ENCODE data around the gene ADH4. TPM values are rescaled to one million over a fixed set of nuclear protein-coding genes. Genes with fewer than 3 reads are reported as not detected.

ADH4 gene
- polyA plus RNA-seq, 1 donor, result not detected

DNA sequence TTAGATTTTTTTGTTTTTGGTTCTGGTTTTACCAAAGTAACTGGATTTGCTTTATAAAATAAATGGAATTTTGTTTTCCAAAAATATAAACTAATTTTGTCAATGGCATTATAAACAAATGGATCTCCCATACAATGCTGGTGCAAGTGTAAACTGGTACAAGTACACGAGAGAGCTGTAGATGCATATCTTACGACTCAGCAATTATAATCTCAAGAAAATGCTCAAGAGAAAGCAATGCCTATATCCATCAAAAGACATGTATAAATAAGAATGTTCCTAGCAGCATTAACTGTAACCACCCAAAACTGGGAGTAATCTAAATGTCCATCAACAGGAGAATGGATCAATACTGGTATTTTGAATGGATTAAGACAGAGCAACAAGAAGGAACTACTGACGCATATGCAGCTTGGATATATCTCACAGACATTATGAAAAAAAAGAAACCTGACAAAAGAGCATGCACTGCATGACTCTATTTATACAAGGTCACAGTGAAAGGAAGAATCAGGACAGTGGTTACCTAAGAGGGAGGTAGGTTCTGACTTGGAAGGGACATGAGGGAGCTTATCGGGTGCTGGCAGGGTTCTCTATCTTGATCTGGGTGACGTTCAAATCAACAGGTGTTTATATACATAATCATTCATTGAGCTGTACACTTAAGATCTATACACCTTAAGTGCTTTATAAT lies 65.0 kb downstream of the ADH4 start:
- DNase-seq, result no peak

DNA sequence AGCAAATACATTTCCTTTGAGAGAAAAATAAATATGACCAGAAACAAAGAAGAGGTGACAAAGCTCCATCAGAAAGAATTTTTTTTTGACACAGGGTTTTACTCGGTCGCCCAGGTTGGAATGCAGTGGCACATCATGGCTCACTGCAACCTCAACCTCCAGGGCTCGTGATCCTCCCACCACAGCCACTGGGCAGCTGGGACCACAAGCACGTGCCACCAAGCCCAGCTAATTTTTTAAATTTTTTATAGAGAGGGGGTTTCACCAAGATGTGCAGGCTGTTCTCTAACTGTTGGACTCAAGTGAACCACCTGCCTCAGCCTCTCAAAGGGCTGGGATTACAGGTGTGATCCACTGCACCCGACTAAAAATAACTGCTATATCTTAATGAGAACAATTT lies 65.8 kb downstream of the ADH4 start:
- DNase-seq, result no peak

DNA sequence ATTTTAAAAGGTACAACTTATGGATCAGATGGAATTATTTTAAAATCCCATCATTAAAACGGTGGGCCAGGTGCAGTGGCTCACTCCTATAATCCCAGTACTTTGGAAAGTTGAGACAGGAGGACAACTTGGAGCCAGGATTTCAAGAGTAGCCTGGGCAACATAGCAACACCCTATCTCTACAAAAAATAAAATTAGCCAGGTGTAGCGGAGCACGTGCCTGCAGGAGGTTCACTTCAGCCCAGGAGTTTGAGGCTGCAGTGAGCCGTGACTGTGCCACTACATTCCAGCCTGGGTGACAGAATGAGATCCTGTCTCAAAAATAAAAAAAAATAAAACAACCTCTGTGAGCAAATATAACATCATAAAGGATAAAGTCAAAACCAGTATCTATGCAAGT lies 66.9 kb downstream of the ADH4 start:
- no peak for DNase-seq

DNA sequence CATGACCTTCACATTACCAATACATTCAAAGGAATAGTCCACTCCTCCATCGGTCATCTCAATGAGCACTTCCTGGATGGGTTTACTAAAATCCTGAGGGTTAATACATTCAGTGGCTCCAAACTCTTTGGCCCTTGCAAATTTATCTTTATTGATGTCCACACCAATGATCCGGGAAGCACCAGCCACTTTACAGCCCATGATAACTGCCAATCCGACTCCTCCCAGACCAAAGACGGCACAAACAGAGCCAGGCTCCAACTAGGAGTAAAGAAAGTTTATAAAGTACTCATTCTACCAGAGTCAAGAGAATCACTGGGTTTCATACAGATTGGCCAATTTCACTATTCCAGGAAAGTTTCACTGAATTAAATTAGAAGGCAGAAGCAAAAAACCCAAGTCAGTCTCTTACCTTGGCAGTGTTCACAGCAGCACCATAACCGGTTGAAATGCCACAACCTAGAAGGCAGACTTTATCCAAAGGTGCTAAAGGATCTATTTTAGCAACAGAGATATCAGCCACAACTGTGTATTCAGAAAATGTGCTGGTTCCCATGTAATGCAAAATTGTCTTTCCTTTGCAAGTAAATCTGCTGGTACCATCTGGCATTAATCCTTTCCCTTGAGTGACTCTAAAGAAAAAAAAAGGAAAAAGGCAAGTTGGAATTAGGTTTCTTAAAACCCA lies 67.7 kb downstream of the ADH4 start:
- no peak for DNase-seq

DNA sequence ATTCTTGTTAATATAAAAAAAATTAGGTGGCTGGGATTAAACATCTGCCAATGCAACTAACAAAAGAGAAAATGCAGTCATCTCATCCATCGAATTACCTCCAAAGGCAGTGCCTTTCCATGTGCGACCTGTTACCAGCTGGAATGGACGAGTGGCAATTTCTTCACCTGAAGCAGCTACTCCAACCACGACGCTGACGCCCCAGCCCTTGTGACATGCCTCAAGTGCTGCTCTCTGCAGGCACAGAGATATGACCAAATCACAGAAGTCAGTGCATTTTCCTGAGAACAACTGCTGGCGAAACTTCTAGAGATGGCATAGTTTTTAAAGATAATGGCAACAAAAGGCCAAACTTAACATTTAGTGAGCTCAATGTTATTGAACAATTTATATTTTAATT lies 69.3 kb downstream of the ADH4 start:
- DNase-seq, result no peak

Other genes with a start within 250 kb of the ADH4 start
- gene EIF4E, start 215.2 kb downstream of the ADH4 start, polyA plus RNA-seq (ENCODE audit: insufficient read length), result 50.6 TPM
- 28.2 TPM for gene METAP1, start 148.6 kb downstream of the ADH4 start, polyA plus RNA-seq (ENCODE audit: insufficient read length)
- 87.8 TPM for gene ADH5, start 55.5 kb downstream of the ADH4 start, polyA plus RNA-seq (ENCODE audit: insufficient read length)
- 0.35 TPM for gene ADH6, start 74.9 kb upstream of the ADH4 start, polyA plus RNA-seq (ENCODE audit: insufficient read length)
- gene ADH1A, start 146.7 kb upstream of the ADH4 start, polyA plus RNA-seq (ENCODE audit: insufficient read length), result 0.88 TPM
- gene ADH1B, start 177.1 kb upstream of the ADH4 start, polyA plus RNA-seq (ENCODE audit: insufficient read length), result 10.2 TPM
- 7.0 TPM for gene ADH1C, start 208.4 kb upstream of the ADH4 start, polyA plus RNA-seq (ENCODE audit: insufficient read length)